GM03348 (cell line): ENCODE measurements around the gene RUNX1.
A peak's percentile ranks its signal among the peaks of the same experiment; 100 is the strongest.

Experiments
- DNase-seq: peaks from one replicate; pipeline ENCODE4 v3.0.0; 2012; ENCODE audit warnings: low spot score

The RUNX1 gene

DNA sequence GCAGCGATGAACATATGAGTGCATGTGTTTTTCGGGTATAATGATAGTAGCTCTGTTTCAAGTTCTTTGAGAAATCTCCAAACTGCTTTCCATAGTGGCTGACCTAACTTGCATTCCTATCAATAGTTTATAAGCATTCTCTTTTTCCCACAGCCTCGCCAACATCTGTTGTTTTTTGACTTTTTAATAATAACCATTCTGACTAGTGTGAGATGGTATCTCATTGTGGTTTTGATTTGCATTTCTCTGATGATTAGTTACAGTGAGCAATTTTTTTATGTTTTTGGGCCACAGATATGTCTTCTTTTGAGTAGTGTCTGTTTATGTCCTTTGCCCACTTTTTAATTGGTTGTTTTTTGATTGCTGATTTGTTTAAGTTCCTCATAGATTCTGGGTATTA, 10.6 kb upstream of the RUNX1 start:
- DNase-seq: no peak

GRCh38 chr21:35058058-35058457, 9.0 kb upstream of the RUNX1 start:
- DNase-seq: no peak

- no peak for DNase-seq
These were observed 8.3 kb upstream of the RUNX1 start for GRCh38 chr21:35057428-35057827.

DNA sequence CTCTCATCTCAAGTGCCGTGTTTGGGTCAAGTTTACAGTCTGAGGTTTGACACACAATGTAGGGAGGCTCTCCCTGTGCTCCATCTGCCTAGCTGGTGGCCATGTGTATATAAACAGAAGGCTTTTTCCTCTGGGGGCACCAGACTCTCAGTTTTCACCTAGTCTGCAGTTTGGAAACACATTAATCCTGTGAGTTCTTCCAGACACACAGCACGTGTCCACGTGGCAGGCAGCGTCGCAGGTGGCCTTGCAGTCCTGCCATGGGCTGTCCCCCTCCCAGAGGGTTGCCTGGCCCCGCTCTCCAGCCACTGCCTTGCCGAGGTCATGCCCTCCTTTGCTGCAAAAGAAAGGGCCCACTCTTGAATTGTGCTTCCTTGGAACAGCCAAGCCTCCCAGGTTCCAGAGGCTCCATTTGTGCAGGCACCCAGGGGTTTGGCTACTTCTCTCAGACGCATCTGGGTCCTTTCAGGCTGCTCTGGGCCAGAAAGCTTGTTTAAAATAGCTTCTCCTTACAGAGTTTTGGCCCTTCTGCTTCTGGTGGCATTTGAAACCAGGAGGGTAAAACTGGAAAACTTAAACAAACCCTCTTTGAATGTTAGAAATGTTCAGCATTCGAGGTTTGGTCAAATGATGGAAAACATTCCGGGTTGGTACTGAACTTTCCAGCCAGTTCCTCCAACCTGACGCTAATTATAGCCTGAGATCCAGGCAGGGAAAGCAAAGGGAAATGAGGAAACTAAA, 4.4 kb upstream of the RUNX1 start:
- DNase-seq: no peak

DNA sequence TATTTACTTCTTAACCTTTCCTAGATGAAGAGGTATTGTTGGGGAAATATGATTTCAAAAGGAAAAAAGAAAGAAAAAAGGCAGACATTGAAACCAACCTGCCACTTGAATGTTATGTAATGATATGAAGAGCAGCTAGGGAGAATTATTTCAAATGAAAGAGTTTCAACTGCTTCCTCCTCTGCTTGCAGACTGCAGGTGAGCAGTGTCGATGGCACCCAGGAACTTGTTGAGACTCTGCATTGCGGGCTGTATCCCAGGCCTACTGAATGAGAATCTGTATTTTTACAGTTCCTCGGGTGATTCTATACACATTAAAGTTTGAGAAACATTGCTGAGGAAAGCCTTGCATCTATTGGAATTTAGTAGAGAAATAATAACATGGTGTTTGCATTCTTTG, 3.7 kb upstream of the RUNX1 start:
- no peak for DNase-seq

- DNase-seq: peak; percentile 56
These were observed 2.3 kb upstream of the RUNX1 start for GRCh38 chr21:35051287-35051818.

- no peak for DNase-seq
These were observed 1.5 kb upstream of the RUNX1 start for GRCh38 chr21:35050348-35051286.

- DNase-seq: peak; percentile 19
These were observed 910 bp downstream of the RUNX1 start for GRCh38 chr21:35048183-35048601.

- peak; percentile 79 for DNase-seq
These were observed 2.2 kb downstream of the RUNX1 start for GRCh38 chr21:35046880-35047229.

- DNase-seq: no peak
These were observed 2.9 kb downstream of the RUNX1 start for GRCh38 chr21:35046263-35046624.

GRCh38 chr21:35045542-35046262, 3.4 kb downstream of the RUNX1 start:
- DNase-seq: no peak

DNA sequence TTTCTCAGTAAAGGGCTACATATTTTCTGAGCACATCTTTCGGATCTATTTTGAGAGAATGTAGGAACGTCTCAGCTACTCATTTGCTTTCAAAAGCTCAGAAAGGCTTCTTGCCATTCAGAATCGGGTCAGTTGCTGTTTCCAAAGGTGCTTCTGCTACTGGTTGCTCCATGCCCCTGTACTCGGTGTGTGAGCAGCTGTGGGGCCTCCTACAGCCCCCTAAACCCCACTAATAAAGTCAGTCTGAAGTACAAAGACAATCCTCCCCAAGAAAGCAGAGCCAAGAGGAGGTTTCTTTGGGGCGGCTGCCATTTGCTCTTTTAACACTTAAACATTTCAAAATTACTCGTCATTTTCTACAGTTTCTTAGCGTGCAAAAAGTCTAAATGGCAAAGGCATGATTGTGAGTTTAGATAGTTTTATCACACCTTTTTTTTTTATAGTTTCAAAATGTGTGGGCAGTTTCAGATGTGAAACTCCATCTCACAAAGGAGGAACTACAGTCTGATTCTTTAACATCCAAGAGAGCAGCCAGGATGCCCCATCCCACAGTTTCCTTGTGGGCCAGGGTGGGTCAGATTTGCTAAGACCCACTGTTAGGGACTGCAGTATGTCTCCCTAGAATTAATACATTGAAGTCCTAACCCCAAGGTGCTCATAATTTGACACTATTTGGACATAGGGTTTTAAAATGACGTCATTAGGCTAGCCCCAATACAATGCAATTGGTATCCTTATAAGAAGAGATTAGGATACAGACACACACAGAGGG, 4.1 kb downstream of the RUNX1 start:
- no peak for DNase-seq

DNA sequence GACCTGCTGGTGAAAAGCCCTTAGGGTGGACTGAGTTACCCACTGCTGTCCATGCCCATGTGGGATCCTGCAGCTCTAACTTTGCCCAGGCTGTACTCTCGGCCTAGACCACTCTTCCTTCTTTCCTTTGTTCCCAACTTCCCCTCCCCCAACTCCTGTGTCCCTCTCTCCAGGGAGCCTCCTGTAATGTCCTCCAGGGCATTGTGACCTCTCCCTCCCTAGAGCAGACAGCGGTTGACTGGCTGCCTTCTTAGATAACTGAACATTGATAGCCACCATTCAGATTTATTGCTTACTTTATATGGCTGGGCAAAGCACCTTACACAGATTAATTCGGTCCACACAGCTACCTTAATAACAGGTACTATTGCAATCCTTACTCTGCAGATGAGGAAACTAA, 5.0 kb downstream of the RUNX1 start:
- no peak for DNase-seq

DNA sequence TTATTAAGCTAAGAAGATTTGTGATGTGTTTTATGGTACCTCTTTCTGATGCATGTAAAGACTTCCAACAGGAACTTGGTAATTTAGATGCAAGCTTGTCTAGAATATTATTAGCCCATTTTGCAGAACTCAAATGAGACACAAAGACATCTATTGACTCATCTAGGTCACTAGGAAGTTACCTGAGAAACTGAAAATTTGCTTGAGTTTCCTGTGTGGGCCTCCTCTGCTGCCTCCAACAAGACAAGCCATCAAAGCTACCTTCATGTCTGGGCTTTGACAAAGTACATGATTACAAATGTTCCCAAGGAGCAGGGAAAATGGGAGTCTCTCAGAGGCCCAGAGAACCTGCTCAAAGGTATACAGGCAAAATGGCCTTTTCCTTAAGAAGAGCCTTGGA, 5.6 kb downstream of the RUNX1 start:
- no peak for DNase-seq

GRCh38 chr21:35042836-35043235, 6.3 kb downstream of the RUNX1 start:
- no peak for DNase-seq

DNA sequence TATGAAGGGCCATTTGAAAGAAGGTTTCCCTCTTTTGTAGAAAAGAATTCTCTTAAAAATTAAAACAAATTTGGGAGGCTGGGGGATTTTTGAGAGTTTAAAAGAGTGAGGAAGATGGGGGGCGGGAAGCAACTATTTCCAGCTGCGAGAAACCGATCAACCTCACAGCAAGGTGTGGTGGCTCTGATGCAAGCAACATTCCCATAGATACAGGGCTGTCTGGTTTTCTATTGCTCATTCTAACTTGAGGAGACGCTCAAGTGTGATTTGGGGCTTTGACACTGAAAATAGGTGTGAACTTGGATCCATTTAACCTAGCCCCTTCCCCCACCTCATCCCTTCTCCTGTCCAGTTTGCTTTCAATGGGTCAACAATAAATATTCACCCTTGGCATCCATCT, 7.2 kb downstream of the RUNX1 start:
- DNase-seq: no peak

- no peak for DNase-seq
These were observed 8.0 kb downstream of the RUNX1 start for GRCh38 chr21:35041122-35041521.

DNA sequence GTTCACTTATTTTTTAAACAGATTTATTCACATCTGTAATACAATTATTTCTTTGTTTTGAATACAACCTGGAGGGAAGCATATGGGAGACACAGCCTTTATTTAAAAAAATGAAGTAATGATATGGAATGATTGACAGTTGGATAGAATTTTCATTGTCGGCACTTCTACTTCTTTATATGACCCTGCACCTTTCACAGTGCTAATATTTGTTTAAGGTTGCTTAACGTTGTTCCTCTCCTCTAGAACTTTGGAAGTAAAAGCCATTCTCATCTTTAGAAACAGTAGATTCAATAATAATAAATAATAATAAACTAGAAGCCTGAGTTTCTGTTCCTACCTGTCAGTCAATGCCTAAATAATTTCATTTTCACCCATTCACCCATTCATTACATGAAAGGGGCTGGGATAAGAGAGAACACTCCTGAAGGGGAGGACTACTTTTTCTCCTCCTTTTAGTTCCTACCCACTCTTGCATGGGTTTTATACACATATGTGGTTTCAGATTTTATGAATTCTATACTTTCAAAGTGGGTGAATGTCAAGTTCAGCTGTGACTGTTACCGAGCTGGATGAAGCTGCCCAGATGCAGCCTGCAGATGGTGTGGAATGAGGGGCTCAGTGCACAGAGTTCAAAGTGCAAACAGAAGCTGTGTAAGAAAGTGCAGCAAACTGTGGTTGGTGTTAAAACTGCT, 9.4 kb downstream of the RUNX1 start:
- no peak for DNase-seq

DNA sequence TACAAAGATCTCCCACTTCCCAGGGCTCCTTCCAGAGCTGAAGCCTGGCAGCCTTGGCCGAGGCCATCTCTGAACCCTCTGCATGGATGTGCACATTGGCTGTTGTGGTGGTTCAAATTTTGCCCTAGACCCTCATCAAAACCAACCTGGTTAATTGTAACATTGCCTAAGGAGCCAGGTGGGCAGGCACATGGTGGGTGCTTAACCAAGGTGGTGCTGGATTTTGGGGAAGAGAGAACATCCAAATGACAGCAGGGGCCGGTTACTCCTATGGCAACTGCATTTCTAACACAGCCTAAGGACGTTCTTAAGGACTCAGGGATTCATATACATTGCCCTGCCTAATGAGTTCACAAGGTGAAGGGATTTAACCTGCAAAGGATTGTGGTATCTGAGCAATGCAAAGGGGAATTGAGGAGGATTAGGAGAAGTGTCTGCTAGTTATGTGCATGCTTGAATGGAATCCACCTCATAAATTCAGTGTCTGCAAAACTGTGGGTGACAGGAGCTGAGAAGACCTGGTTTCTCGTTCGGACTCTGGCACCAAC, 10.3 kb downstream of the RUNX1 start:
- DNase-seq: no peak

DNA sequence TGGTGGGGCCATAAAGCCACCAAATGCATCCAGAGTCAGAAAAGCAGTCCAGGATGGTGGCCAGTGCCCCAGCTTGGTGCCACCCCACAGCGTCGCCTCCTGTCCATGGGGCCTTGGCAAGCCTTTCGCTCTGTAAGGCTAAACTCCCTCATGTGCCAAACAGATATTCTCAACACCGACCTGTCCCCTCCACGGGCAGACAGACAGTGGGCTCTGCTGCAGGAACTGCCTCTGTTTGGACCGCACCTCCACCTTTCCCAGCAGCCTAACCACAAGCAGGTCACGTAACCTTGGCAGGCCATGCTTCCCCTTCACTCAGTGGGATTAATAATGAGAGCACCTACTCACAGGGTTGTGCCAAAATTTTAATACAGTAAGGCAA, 11.7 kb downstream of the RUNX1 start:
- no peak for DNase-seq
